GM19467 (cell line): ENCODE measurements around the gene ITGA11.

Experiments
- ATAC-seq: cut with Tn5 transposase; IDR thresholded peaks from one replicate; pipeline ENCODE4 v1.9.1; 2021; ENCODE audit warnings: mild to moderate bottlenecking, moderate library complexity; ENCODE audit not compliant: unreplicated experiment

The ITGA11 gene

DNA sequence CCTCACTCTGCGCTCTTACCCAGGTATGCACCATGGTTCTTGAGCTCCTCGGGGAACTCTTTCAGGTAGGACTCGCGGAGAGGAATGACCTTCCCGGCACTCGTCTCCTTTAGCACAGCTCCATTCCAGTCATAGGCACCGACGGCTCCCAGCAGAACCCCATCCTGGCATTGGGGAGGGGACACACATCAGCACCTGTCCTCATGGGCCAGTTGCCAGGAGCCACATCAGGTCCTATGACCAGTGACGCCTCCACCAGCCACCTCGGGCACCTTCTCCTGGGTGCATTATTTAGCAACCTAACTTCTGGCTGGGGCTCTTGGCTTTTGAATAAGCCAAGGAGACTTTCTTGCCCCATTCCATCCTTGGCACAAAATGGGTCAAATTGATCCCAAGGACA, 92.5 kb downstream of the ITGA11 start:
- no peak for ATAC-seq

DNA sequence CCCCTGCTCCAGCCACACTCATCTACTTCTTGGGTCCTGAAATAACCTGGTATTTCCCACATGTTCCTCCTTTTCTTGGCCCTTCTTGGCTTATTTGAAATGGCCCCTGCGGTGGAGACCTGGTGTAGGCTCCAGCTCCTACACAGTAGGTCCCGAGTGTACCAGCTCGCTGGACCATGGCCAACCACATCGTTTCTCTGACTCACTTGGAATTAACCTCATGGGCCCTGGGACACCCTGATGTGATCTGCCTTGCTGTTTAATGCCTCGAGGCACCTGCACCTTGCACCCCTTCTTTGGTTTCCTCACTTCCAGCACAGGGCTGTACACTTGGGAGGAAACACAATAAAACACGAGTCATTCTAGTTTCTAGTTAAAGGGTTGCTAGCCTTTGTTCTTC, 94.1 kb downstream of the ITGA11 start:
- ATAC-seq, result no peak

DNA sequence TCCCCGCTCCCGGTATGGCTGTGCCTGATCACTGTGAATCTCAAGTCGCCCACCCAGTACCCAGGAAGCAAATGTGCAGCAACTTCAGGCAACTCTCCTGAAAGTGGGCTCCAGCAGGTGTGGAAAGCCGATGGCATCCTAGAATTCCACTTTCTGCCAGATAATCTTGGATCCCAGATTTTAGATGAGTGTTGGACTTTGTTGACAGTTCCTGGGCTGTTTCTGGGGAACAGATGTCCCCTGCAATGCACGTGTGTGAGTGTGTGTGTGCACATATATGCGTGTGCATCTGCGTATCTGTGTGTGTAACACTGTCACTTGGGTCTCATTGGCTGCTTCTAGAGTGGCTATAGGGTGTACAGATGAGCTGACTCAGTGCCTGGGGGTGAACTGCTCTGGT, 95.4 kb downstream of the ITGA11 start:
- ATAC-seq, result no peak

- no peak for ATAC-seq
Measured at GRCh38 chr15:68335655-68336054, 96.3 kb downstream of the ITGA11 start.

DNA sequence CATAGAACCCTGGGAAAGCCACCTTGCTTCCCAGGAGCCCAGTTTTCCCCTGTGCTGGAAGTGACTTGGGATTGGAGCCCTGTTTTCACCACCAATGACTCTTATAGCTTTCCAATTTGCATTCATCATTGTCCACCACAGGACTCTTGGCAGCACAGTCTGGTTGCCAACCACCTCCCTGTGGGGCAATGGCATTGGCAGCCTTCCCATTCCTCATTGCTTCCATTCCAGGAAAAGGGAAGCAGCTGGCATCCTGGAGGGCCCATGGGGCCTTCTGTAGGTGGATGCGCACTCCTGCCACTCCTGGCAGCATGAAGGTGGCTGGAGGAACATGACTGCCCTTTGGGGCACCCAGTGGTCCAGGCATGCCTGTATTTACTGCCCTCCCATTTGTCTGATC, 96.7 kb downstream of the ITGA11 start:
- ATAC-seq, result no peak

- no peak for ATAC-seq
Measured at GRCh38 chr15:68334661-68335124, 97.3 kb downstream of the ITGA11 start.

DNA sequence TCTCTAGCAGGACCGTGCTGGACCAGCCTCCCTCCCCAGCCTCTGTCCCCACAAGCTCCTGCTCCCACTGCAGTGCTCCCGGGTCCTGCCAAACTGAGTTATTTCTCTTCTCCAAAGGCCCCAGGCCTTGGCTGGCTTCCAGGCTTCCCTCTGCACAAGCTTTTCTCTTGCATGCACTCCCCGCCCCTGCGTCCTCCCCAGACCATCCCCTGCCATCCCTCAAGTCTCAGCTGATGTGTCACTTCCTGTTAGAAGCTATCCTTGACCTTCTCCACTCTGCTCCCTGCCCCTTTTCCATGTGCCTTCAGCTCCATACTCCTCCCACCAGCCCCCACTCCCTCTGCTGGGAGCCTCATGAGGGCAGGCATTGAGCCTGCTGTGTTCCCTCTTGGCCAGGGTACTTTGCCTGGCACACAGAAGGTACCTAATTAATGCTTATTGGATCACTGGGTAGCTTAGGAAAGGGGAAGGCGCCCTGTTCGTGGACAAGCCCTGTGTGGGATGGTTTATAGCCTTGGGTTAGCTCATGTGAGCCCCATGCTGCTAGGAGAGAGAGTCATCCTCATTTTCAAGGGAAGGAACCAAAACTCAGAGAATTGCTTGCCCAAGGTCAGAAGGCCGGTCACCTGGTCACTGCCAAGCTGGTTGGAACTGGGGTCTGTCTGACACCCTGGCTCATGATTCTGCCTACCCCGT, 98.0 kb downstream of the ITGA11 start:
- ATAC-seq, result no peak

- ATAC-seq, result no peak
Measured at GRCh38 chr15:68332266-68332665, 99.7 kb downstream of the ITGA11 start.

DNA sequence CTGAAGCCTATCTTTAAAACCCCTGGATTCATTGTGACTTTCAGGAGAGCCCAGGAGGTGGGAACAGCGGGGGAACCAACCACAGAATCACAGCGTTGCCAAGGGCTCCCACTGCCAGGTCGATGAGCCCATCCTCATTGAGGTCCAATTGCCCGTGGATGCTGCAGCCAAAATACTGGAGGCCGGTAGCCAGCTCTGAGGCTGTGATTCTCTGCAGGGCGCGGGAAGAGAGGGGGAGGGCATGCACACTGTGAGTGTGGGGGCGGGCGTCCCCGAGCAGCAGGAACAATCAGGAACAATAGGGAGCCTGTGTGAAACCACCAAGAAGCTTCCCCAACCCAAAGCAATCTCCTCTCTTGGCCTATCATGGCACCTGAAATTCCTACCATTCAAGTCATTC, 101.1 kb downstream of the ITGA11 start:
- ATAC-seq, result no peak

GRCh38 chr15:68330416-68330815, 101.5 kb downstream of the ITGA11 start:
- ATAC-seq, result no peak

DNA sequence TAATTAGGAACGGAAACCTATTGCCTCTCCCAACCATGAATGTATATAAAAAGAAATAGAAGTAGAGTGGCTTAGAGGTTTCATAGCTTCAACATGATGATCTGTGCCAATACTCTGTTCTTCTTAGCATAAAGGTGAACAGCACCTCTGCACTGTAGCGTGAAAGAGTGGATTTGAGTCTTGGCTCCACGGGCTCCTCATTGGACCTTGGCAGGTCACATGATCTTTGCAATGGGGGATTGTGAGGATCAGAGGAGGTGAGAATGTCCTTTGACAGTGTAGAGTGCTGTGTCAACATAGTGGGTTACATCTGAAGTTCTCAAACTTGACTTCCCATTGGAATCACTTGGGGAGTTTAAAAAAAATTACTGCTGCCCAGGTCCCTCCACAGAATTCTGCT, 103.0 kb downstream of the ITGA11 start:
- no peak for ATAC-seq

- ATAC-seq, result no peak
Measured at GRCh38 chr15:68328443-68328842, 103.5 kb downstream of the ITGA11 start.

DNA sequence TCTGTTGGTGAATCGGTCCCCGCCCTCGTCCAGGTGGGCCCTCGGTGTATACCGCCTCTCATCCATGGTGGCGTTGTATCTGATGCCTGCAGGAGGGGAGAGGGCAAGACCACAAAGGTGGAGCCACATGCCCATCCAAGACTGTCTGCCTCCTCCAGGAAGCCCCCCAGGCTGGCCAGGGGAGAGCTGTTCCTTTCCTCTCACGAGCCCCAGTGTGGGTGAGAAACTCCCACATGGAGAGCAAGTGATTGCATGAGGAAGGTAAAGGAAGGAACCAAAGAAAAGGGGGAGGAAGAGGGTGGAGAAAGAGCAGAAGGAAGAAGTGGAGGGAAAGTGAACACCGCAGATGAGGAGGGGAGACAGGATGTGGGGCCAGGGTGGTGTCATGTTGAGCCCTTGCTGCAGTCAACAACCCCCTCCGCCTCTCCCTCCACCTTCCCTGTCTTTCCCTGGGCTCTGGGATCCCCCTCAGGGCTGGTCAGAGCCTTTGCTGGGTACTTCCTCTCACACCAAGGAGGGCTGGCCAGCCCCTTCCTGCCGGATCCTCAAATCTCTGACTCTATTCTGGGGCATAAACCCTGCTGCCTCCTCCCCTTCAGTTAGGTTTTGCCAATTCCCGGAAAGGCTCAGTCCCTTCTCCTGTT, 105.1 kb downstream of the ITGA11 start:
- no peak for ATAC-seq

DNA sequence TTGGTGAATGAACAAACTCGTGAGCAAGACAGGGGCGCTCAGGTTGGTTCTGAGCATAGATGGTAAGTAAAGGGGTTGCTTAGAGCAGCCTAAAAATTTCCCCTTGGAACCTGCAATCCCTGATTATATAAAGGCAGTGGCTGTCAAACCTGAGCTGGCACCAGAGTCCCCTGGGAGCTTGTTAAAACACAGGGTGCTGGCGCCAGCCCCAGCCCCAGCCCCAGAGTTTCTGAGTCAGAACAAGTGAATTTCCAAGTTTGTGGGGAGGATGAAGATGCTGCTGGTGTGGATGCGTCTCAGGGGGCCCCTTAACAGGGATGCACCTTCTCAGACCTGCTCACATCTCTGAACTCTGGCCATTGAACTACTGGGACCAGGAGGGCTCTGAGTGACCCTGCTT, 106.2 kb downstream of the ITGA11 start:
- no peak for ATAC-seq

DNA sequence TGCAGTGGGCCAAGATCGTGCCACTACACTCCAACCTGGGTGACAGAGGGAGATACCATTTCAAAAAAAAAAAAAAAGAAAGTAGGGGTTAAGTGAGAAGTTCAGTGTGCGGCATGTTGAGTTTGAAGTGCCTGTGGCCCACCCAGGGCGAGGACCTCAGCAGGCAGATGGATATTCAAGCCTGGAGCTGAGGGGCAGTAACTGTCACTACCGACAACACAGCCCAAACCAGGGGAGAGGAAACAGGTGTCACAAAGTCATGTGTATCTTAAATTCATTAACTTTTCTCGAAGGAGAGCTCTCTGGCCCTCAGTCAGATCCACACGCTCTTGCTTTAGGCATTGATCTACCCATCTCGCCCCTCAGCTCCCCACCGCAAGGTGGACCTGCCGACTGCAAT, 109.2 kb downstream of the ITGA11 start:
- ATAC-seq, result no peak

DNA sequence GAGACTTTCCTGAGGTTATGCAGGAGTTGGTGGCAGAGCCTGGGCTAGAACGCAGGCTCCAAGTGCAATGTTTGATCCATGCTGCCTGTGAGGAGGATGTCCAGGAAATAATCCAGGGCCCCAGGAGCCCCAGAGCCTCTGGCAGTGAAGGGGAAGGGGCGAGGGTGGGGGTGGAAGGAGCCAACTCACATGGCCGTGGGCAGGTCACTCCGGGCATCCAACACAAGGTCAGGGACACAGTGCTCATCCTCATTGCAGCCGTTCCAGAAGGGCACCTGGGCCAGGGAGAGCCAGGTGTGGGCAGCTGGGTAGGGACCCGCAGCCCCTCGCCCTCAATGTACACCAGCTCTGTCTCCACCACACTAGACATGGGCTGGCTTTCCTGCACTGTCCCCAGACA, 110.7 kb downstream of the ITGA11 start:
- no peak for ATAC-seq

- ATAC-seq, result no peak
Measured at GRCh38 chr15:68319997-68320396, 112.0 kb downstream of the ITGA11 start.

DNA sequence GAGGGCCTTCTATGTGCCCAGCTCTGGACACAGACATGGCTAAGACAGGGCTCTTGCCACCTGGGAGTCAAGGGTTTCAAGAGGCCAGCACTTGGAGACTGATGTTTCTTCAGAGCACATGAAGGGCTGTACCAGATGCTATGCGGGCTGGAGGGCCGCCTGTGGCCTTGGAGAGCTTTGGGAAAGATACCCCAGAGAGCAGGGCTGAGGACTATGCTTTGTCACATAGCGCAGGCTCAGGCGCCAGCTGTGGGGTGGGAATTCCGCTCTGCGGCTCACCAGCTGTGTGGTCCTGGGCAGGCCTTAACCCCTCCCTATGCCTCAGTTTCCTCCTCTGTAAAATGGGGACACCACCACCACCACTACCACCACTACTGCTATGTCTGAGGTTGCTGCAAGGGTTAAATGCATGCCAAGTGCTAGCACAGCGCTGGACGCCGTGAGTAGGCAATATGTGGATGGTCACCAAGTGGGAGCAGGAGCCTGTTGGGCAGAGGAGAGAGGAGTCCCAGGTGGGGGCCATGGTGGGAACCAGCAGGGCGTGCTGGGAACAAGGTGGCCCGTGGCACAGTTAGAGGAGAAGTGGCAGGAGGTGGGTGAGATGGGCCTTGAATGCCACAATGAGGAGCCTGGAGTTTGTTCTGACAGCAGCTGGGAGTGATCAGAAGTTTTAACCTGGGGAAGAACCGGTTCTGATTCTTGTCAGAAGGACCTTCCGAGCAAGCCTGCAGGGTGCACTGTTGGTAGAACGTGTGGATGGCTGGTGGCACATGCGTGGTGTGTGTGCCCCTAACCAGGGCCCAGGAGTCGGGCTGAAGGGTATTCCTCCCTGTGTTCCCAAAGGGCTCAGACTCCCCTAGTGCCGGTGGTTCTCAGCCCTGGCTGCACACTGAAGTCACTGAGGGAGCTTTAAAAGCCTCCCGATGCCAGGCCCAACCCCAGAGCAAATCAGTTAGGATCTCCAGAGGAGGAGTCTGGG, 112.7 kb downstream of the ITGA11 start:
- no peak for ATAC-seq

DNA sequence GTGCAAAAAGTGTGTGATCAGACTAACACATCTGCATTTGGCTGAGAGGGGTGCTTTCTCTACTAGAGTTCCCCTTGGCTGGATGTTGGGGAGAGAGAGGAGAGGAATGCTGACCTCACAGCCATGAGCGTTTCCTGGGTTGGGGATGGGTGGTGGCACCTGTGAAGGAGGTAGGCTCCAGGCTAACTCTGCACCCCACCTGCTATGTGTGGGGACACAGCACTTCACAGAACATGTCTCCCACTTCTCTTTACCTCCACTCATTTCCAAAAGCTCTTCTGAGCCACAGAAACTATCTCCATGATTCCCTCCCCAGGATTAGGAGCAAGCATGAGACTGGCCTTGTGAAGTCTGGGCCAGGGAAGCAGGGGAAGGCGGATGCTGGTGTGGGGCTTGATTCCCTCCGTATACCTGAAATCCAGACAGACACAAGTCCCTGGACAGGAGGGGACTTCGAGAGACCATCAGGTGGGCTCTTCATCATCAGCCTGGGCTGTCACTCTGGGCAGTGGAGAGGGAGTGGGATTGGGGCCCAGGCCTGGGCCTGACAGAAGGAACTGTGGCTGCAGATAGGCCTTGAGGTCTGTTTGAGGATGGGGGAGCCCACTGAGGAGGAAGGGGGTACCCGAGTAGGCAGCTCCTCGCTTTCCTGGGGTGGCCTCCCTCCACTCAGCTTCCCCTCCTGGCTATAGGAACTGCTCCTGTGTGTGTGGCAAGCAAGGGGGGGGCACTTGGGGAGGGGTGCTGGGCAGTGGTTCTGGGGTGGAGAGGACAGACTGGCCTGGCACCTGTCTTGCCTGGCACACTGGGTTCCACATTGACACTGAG, 113.7 kb downstream of the ITGA11 start:
- ATAC-seq, result no peak

GRCh38 chr15:68317281-68318007, 114.5 kb downstream of the ITGA11 start:
- no peak for ATAC-seq
